Activated naive CD8-positive, alpha-beta T cell treated with anti-CD3 and anti-CD28 coated beads, Interleukin-2, amount 50 U/mL, for 16 hours (primary cell): ENCODE results near the gene CHMP6.

Source experiments
- DNase-seq: peaks from one replicate; pipeline ENCODE4 v3.0.0-alpha.2; 2020; ENCODE audit warnings: low read depth, low spot score

CHMP6 gene

DNA sequence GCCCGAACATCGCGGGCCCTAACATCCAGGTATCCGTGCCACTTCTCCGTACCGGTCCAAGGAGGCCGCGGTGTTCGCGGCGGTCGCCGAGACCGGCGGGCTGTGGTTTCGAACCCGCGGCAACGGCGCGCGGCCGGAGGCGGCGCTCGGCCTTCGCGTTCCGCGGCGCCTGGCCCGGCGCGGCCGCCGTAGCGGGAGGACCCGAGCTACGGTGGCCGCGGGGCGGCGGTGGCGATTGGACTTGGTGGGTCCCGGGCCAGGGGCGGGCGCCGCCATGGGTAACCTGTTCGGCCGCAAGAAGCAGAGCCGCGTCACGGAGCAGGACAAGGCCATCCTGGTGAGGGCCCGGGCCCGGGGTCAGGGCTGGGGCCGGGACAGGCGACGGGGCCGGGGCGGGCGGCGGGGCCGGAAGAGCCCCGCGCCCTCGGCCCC is at the start of gene CHMP6:
Gene CHMP6, plus strand, starts transcription at position 197 of the 432 bp plus-strand sequence. Its CDS starts 78 bp downstream, at position 275.
- peak; percentile 38 for DNase-seq

DNA sequence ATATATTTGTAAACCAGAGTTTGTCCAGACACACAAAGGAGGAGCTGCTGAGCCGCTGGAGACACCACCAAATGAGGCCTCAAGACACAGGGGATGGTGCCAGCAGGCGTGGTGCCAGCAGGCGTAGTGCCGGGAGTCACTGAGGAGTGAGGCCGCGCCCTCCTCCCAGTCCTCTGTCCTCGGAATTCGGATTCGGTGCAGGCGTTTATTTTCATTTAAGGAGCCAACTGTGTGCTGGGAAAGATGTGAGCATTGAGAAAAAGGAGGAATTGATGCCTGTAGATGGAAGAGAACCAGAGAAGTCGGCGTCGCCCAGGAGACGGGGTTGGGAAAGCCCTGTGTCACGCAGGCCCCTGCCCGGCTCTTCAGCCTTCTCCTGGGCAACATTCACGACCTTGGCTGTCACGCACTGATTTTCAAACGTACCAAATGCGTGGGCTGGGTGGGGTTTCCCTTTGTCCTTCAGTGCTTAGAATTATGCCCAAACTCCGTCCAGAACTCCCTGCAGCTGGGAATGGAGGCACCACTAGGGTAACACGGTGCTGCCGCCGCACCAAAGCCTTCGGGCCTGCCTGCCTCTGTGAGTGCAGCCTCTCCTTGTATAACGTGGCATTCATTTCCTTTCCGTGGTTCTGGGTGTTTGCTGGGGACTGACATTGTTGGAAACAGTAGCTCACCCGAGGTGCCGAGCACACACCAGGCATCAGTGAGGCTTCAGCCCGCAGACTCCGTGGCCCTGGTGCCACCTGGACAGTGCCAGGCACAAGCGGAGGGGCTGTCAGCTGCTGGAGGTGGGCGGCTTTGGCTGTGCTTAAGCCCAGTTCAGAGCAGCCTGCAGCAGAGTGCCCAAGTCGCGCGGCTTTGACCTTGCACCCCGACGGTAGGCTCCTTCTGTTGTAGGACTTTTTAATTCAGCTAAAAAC is 49.0 kb upstream of the CHMP6 start:
- no peak for DNase-seq

DNA sequence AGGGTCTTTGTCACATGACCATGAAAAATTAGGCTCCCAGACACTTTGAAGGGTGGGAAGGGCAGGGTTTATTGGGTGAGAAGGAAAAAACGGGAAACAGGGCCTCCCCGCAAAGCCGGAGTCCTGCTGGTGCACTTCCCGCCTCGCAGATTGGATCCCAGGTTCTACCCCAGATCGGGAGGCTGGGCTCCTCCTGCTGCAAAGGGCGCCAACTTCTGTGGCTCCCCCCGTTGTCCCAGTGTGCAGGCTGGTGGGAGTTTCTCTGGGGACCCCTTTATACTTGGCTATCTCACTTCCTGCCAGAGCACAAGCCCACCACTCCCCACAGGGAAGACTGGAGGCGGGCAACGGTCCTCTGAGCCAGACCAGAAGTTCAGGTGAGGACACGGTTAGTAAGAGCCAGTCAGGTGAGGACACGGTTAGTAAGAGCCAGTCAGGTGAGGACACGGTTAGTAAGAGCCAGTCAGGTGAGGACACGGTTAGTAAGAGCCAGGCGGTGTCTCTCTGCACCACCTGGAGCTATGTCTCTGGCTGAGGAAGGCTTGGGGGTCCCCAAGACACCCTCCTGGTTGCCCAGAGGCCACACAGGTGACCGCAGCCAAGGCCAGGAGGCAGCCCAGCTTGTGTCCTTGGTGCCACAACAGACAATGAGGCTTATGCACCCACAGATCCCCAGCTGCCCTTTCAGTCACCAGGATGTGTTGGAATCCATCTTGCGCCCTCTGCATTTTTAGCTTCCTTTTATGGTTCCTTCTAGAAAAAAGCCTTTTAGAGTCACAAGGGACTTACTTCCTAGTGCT is 48.1 kb upstream of the CHMP6 start:
- DNase-seq, result no peak

DNA sequence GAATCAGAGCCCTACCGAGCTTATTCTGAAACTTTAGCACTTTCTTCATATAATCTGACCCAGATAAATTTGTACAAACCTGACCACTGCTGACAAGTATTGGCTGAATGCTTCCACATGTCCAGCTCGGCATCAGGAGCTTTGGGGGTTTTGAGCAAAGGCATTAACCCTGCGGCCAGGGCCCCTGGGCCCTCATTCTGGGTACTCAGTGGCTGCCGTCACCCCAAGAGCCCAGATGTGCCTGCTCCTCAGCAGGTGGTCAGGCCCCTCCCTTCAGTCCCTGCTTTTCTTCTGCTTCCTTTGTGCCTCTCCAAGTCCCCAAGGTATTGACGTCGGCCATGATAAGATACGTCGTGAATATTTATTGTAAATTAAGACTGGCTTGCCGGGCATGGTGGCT is 47.3 kb upstream of the CHMP6 start:
- no peak for DNase-seq

DNA sequence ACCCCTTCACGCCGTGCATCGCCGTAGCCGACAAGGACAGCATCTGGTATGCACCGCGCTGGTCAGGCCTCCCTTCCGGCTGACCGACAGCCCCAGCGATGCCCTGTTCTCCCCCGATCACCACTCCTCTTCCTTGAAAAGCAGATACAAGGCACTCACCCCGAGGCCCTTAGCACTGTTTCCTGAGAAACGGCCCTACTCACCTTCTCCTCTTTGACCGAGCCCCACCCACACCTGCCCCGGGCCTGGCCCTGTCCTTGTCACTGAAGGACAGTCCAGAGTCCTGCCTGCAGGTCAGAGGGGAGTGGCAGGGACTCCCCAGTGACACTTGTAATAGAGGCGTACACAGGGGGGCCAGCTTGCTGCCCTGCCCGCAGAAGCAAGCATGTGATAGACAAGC is 45.9 kb upstream of the CHMP6 start:
- DNase-seq, result no peak

DNA sequence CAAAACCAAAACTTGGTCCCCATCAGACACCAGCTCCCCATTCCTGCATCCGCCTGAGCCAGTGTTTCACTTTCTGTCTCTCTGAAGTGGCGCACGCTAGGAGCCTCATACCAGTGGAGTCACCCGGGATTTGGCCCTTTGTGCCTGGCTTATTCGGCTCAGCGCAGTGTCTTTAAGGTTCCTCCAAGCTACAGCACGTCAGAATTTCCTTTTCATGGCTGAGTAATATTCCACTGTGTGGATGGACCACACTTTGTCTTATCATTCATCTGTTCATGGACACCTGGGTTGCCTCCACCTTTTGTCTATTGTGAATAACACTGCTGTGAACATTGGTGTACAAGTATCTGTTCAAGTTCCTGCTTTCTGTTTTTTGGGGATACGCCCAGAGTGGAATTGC is 45.2 kb upstream of the CHMP6 start:
- no peak for DNase-seq

DNA sequence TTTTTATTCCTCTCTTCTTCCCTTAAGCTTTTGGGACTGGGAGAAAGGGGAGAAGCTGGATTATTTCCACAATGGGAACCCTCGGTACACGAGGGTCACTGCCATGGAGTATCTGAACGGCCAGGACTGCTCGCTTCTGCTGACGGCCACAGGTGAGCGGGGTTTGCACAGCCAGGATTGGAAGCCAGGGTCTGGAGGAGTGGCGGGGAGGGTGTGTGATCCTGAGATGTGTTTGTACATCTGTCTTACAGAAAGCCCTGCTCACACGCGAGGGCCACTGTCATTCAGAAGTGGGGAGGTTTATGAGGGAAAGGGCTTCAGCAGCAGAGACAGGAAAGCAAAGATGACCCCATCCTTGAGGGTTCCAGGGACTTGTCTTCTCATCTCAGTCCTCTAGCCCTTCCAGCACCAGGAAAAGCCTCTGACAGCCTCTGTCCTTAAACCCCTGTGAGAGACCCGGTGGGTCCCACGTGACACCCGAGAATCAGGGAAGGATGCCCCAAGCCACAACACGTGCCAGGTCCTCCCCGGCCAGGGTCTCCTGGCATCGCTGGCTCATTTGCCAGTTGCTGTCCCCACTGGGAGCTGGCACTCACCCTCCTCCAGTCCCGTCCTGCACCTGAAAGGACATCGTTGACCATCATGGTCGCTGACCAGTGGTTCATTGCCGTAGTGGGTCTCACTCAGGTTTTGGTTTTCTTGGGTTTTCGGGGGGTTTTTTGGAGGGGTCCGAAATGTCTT is 44.3 kb upstream of the CHMP6 start:
- DNase-seq, result no peak

DNA sequence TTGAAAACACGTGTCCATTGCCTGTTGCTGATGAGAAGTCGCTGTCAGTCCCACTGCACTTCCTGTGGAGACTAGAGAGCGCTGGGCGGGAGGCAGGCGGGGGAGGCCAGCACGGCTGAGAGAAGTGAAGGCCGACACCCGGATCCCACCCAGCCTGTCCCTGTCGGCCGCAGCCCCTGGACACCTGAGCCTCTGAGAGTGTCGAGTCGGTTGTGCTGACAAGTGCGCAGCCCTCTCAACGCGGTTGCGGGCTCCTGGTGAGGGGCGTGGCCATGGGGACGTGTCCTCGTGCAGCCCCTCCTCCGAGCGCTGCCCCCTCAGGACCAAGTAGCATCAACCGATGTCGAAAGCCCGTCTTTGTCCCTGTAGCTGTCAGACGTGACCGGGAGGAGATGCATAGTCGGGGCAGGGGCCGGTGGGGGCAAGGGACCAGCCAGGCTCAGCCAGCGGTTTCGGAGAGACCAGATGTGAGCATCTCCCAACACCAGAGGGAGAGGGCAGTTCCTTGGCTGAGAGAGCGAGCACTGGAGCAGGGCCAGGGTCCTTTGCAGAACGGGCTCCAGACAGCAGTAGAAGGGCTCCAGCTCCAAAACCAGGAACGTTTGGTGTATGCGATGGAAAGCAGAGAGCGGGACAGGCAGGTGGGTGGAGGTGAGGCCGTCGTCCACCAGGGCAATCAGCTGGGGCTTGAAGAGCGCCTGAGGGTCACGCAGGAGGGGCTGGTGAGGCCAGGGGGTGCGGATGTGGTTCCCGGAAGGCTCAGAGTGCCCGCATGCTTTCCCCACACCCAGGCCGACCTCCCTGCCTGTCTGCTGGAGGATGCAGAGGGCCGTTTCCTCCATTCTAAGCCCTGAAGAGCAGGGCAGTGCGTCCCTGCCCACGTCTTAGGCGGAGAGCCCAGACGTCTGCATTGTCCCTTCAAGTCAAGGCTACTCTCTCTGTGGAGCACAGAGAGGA is 43.3 kb upstream of the CHMP6 start:
- no peak for DNase-seq

DNA sequence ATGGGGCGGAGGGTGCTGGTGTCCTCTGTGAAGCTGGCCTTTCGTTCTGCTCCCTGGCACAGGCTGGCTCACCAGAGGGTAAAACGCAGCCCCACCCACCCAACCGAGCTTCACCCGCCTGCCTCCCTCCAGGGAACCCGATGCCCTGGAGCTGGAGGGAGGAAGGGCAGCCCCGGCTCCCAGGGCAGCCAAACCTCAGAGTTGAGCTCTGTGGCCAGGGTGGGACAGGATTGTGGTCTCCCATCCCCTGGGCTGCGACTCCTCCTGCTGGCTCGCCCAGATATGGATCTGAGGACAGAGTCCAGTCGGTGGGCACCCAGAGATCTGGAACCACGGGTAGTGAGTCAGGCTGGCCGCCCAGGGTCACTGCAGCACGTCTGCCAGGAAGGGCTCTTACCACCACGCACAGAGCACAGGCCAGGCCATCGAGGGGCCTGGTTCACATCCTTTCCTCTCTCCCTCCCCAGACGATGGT is 42.6 kb upstream of the CHMP6 start:
- no peak for DNase-seq

DNA sequence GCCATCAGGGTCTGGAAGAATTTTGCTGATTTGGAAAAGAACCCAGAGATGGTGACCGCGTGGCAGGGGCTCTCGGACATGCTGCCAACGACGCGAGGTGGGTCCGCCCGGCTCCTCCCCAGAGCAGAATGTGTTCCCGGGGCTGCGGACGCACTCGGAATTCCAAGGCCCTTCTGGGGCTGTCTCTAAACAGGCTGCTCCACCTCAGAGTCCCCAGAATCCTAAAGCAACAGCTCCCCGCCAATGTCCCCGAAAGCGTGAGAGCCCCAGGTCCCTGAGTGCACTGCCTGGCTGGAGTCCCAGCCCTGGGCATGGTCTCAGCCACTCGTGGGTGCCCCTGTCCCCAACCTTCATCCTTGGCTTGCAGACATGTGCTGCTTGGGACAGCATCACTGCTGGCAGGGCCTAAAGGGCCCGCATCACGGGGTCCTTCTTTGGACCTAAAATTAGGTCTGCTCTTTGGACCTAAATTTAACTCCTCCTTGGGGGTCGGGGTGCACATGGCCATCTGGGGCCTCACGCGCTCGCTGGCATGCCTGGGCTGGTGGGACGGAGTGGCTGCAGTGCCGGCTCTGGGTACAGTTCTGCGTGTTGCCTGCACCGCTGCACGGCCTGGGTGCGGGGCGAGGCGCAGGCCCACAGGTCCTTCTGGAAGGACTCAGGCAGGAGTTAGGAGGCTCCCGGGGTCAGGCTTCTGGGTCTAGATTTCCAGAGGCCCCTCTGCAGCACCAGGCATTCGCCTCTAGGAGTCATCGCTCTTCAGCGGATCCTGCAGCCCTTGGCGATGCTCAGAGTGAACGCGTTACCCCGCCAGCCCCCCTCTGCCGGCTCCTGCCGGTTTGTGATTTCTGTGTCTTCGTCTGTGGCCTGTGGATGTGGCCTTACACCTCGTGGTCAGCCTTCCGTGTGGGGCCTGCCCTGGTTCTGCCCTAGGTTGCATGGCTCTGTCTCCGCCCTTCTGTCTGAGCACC is 41.9 kb upstream of the CHMP6 start:
- no peak for DNase-seq

DNA sequence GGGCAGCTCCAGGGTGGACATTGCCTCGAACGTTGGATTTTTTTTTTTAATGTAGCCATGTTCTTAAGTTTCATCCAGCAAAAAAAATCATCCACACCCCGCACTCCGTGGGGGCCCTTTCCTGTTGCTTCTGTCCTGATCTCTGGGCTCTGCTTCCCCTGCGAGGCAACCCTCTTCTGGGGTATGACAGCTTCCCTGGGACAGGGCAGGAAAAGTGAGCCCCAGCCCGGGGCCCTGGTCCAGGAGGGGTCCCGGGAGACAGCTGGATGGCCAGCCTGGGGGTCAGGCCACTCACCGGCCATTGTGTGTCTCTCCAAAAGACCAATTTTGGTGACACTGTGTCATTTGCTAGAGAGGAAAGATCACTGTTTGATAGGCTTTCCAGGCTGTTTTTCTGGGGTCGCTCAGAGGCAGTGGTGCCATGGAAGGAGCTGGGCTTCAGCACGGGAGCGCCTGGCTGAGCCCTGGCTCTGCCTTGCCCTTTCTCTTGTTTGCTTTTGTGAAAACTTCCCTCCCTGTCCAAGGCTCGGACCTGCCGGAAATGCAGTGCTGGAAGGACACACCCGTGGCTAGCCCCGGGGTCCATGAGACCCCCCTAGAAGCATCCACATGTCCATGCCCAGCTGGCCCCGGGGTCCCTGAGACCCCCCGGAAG is 41.0 kb upstream of the CHMP6 start:
- DNase-seq, result no peak

DNA sequence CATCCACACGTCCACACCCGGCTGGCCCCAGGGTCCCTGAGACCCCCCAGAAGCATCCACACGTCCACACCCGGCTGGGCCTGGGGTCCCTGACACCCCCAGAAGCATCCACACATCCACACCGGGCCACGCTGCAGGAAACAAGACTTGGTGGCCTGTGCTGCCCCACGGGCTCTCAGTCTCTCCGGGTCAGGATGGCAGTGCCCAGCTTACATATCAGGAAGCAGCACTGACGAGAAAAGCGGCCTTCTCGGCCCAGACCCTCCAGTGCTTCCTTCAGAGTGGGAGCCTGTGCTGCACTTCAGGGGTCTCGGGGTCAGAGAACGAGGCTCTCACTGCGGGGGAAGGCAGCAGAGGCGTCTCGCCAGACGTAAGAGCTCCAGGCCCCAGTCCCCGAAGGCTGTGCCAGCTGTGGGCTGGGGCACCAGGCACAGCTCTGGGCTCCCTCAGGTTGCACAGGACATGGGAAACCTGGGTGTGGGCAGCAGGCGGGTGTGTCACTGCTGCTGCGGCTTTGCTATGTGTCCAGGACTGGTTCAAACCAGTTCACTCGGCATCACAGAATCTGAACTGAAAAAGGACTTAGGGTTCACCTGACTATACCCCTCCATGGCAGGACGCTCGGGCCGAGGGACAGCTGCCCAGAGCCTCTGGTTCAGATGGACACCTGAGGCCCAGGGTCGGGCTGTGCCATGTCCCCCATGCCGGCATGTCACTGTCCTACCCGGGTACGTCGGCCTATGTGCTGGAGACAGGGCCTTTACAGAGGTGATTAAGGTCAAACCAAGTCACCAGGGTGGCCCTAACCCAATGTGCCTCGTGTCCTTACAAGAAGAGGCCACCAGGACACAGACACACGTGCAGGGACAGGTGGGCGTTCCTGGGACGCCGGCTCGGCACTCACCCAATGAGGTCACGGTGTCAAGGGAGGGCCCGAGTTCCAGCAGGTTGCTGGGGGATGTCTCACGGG is 40.2 kb upstream of the CHMP6 start:
- DNase-seq, result no peak

DNA sequence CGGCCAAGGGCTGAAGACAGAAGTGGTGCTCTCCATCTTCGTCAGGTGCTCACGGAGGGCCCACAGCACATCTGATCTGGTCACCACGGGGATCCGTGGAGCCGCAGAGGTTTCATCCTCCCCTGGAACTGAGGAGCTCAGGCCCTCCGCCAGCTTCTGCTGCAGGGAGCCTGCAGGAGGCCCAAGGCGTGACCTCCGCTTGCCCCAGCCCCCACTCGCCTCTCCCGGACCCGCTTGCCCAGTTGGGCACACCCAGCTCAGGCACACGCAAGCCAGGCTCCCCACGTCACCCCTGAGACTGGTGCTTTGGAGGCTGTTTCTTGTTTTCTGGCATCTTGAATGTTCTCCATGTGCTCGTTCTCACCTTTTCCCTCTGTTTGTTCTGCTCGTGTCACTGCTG is 39.4 kb upstream of the CHMP6 start:
- DNase-seq, result no peak

DNA sequence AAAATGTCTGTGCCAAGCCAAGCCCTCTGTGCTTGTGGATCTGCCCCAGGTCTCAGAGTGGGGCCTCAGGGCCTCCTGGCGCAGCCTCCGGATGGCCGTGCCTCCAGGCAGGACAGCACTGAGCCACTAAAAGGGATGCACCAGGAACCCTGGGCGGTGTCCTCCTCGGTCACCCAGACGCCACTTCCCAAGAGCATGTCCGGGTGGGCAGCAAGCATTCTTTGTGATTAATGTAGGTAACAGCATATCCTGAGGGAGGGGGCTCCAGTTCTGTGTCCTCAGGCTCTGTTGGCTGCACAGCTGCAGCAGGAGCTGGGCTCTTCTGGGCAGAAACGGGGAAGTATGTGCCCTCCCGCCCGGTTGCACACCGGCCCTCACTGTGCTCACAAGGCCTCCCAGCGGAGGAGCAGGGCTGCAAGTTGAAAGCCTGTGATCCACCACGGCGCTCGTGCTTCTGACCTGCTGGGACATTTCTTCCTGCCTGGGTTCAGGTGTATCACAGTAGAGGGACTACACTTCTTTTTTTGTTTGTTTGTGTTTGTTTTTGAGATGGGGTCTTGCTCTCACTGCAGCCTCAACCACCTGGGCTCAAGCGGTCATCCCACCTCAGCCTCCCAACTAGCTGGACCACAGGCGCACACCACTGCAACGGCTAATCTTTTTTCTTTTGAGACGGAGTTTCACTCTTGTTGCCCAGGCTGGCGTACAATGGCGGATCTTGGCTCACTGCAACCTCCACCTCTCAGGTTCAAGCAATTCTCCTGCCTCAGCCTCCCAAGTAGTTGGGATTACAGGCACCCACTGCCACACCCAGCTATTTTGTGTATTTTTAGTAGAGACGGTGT is 37.9 kb upstream of the CHMP6 start:
- DNase-seq, result no peak

DNA sequence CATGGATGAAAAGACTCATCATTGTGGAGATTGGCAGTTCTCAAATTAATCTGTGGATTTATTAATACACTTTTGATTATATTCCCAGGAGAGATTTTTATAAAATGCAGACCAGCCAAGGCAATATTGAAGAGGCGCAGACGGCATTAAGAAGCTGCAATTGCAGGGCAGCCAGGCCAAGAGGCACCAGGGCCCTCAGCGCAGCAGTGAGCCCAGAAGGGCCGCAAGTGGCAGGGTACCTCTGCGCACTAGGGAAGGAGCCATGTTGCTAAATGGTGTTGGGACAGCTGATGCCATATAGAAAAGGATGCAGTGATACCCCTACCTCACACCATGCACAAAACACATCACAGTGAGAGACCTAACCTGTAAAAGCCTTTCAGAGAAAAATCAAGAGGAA is 36.6 kb upstream of the CHMP6 start:
- no peak for DNase-seq

DNA sequence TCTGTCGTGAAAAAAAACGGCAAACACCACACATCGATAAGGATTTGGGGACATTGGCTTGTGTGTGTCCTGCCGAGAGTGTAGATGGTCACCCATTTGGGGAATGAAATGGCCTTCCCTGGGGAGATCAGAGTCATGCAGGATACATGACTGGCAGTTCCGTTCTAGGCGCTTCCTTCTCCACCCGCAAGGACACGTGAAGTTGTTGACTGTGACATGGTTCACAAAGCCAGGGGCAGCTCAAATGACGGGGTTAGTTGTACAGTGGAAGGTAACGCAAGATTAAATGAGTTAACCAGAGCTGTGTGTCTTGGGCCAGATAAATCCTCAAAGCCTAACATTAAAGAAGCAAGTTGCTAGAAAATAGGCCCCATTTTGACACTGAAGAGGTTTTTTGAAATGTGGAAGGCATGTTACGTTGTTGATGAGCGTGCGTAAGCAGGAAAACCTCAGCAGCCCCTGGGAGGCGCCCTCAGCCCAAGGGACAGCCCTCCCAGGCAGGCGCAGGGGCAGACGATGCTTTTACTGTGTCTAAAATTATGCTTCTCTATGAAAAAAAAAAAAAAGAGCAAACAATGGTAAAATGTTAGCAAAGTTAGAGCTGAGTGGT is 35.9 kb upstream of the CHMP6 start:
- no peak for DNase-seq
